ENCODE data around the gene VAX1.
"Not testable (repeated sequence)": the region's sequence is repeated elsewhere in the genome, so short reads cannot be mapped to it uniquely, and the experiment has no call there.

VAX1 gene

DNA sequence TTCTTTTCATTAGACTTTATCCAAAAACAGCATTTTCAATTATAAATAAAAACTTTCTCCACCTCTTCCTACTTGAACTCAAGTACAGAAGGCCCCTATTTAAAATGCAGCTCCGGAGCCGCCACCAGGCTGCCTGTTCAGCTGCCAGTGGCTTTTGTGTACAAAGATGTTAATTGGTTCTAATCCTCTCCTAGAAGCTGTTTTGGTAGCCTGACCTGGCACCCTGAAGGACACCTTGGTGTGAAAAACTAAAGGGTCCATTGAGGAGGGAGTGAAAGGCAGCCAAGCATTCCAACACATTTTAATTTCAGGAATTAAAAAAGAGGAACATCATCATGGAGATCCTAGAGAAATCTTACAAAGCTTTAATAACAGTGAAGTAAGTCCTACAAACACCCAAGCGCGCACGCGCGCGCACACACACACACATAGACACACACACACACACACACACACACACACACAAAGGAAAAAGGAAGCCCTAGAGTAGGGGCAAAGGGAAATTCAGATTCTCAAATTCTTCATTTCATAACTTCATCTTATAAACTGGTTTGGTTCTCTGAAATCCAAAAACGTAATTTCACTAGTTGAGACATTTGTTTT is 41.4 kb downstream of the VAX1 start:
- CTCF ChIA-PET: no interaction called here

GRCh38 chr10:117094856-117095255 is 43.2 kb downstream of the VAX1 start:
- POLR2A ChIA-PET: no interaction called here
- TF ChIP-seq, protein P1, sequence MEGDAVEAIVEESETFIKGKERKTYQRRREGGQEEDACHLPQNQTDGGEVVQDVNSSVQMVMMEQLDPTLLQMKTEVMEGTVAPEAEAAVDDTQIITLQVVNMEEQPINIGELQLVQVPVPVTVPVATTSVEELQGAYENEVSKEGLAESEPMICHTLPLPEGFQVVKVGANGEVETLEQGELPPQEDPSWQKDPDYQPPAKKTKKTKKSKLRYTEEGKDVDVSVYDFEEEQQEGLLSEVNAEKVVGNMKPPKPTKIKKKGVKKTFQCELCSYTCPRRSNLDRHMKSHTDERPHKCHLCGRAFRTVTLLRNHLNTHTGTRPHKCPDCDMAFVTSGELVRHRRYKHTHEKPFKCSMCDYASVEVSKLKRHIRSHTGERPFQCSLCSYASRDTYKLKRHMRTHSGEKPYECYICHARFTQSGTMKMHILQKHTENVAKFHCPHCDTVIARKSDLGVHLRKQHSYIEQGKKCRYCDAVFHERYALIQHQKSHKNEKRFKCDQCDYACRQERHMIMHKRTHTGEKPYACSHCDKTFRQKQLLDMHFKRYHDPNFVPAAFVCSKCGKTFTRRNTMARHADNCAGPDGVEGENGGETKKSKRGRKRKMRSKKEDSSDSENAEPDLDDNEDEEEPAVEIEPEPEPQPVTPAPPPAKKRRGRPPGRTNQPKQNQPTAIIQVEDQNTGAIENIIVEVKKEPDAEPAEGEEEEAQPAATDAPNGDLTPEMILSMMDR (IDR thresholded peaks at IDR 0.05; ENCODE audit: control extremely low read depth, extremely low read depth, low read depth, missing control alignments): no peak
- CTCF ChIA-PET: interaction anchor here (1.2 kb wide), 1 partner anchor 10 kb away, joined by 3 read pairs; no protein-coding TSS in a partner anchor
- DNase-seq (ENCODE audit: extremely low spot score): no peak

More for the DNA sequence above, 41.4 kb downstream of the VAX1 start:
- POLR2A ChIA-PET: no interaction called here
- TF ChIP-seq, protein P1 (IDR thresholded peaks at IDR 0.05; ENCODE audit: control extremely low read depth, extremely low read depth, low read depth, missing control alignments): no peak
- no peak for DNase-seq (ENCODE audit: extremely low spot score)

DNA sequence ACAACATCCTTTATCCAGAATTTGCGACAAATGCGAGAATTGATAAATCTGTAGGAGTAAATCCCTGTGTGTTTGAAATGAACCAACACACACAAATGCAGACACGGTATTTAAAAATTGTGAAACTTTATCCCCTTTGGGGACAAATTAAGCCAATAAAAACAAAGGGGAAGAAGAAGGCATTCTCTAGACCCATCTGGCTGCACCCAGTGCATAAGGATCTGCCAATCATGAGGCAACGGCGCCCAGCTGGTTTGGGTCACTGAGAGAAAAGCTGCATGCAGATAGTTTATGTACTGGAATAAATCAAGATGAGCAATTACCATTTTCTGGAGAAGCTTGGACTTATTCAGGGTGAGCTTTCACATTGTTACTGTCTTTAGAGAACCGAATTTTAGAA is 45.7 kb downstream of the VAX1 start:
- TF ChIP-seq, protein P1 (IDR thresholded peaks at IDR 0.05; ENCODE audit: control extremely low read depth, extremely low read depth, low read depth, missing control alignments): no peak
- DNase-seq (ENCODE audit: extremely low spot score): no peak
- ChIA-PET CTCF (interaction anchor here (1.3 kb wide), 1 partner anchor 10 kb away, joined by 4 read pairs; no protein-coding TSS in a partner anchor), POLR2A (no interaction called here)

DNA sequence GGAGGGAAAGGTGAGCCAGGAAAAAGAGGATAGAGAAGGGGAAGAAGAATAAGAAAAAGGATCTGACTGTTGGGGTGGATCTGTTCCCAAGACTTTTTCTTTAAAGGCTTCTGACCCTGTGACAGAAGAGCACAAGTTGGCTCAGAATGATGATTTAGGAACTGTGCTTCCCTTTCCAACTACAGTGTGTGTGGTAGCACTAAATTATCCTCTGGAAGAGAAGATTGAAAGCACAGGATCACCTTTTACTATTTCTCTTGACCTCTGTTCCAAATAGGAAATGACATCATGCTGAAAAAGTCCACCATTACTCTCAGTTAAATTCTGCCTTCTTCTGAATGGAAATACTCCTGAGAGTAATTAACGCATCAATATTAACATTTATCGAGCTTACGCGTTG is 47.2 kb downstream of the VAX1 start:
- ChIA-PET CTCF (no interaction called here), POLR2A (no interaction called here)
- TF ChIP-seq, protein P1 (IDR thresholded peaks at IDR 0.05; ENCODE audit: control extremely low read depth, extremely low read depth, low read depth, missing control alignments): no peak
- DNase-seq (ENCODE audit: extremely low spot score): no peak

GRCh38 chr10:117087521-117087920 is 50.5 kb downstream of the VAX1 start:
- CTCF ChIA-PET: no interaction called here
- no peak for DNase-seq (ENCODE audit: extremely low spot score)
- POLR2A ChIA-PET: no interaction called here
- TF ChIP-seq, protein P1 (IDR thresholded peaks at IDR 0.05; ENCODE audit: control extremely low read depth, extremely low read depth, low read depth, missing control alignments): no peak

- DNase-seq (ENCODE audit: extremely low spot score): no peak
- POLR2A ChIA-PET: no interaction called here
- TF ChIP-seq, protein P1 (IDR thresholded peaks at IDR 0.05; ENCODE audit: control extremely low read depth, extremely low read depth, low read depth, missing control alignments): no peak
- CTCF ChIA-PET: no interaction called here
Observed at GRCh38 chr10:117086546-117086945, 51.5 kb downstream of the VAX1 start.

DNA sequence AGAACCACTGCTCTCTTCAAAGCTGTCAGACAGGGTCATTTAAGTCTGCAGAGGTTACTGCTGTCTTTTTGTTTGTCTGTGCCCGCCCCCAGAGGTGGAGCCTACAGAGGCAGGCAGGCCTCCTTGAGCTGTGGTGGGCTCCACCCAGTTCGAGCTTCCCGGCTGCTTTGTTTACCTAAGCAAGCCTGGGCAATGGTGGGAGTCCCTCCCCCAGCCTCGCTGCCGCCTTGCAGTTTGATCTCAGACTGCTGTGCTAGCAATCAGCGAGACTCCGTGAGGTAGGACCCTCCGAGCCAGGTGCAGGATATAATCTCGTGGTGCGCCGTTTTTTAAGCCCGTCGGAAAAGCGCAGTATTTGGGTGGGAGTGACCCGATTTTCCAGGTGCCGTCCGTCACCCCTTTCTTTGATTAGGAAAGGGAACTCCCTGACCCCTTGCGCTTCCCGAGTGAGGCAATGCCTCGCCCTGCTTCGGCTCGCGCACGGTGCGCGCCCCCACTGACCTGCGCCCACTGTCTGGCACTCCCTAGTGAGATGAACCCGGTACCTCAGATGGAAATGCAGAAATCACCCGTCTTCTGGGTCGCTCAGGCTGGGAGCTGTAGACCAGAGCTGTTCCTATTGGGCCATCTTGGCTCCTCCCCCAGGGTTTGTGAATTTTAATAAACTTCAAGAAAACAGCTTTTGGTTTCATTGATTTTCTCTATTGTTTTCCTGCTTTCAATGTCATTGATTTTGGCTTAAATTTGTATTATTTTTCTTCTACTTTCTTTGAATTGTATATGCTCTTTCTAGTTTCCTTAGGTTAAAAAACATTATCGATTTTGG is 53.4 kb downstream of the VAX1 start:
- CTCF ChIA-PET: interaction anchor here (0.9 kb wide), 1 partner anchor 10 kb away, joined by 3 read pairs; no protein-coding TSS in a partner anchor
- POLR2A ChIA-PET; DNase-seq (ENCODE audit: extremely low spot score): not testable (repeated sequence)
